Mucosa of rectum (tissue), 2 donors: ENCODE data around the gene ULBP3.

ENCODE experiments used
- H3K27ac ChIP-seq, 2 donors: one replicate each; pipeline ENCODE4 v1.7.0; 2013; ENCODE audit warnings: inconsistent platforms in 2 of 2, low read depth in 2 of 2, low read length in 2 of 2
- H3K27me3 ChIP-seq, 2 donors: one replicate each; pipeline ENCODE4 v1.7.0; 2013; ENCODE audit warnings: low read length in 2 of 2; ENCODE audit not compliant: control insufficient read depth in 2 of 2, insufficient read depth in 2 of 2
- H3K36me3 ChIP-seq, 2 donors: one replicate each; pipeline ENCODE4 v1.7.0; 2013; ENCODE audit warnings: low read length in 2 of 2; ENCODE audit not compliant: control insufficient read depth in 2 of 2, insufficient read depth in 2 of 2
- H3K4me1 ChIP-seq, 2 donors: one replicate each; pipeline ENCODE4 v1.7.0; 2013; ENCODE audit warnings: low read length in 2 of 2, mild to moderate bottlenecking in 1 of 2; ENCODE audit not compliant: control insufficient read depth in 2 of 2, insufficient read depth in 2 of 2
- H3K4me3 ChIP-seq, 2 donors: one replicate each; pipeline ENCODE4 v1.7.0; 2013; ENCODE audit warnings: low read length in 2 of 2
- H3K9ac ChIP-seq, 2 donors: one replicate each; pipeline ENCODE4 v1.7.0; 2013; ENCODE audit warnings: low read length in 2 of 2, low read depth in 1 of 2, mild to moderate bottlenecking in 1 of 2
- H3K9me3 ChIP-seq, 2 donors: one replicate each; pipeline ENCODE4 v1.7.0; 2013; ENCODE audit warnings: low read length in 2 of 2; ENCODE audit not compliant: control insufficient read depth in 2 of 2
- donor health status: healthy.
- donor health status: Normal muscosa, but diverticular disease.

The ULBP3 gene

DNA sequence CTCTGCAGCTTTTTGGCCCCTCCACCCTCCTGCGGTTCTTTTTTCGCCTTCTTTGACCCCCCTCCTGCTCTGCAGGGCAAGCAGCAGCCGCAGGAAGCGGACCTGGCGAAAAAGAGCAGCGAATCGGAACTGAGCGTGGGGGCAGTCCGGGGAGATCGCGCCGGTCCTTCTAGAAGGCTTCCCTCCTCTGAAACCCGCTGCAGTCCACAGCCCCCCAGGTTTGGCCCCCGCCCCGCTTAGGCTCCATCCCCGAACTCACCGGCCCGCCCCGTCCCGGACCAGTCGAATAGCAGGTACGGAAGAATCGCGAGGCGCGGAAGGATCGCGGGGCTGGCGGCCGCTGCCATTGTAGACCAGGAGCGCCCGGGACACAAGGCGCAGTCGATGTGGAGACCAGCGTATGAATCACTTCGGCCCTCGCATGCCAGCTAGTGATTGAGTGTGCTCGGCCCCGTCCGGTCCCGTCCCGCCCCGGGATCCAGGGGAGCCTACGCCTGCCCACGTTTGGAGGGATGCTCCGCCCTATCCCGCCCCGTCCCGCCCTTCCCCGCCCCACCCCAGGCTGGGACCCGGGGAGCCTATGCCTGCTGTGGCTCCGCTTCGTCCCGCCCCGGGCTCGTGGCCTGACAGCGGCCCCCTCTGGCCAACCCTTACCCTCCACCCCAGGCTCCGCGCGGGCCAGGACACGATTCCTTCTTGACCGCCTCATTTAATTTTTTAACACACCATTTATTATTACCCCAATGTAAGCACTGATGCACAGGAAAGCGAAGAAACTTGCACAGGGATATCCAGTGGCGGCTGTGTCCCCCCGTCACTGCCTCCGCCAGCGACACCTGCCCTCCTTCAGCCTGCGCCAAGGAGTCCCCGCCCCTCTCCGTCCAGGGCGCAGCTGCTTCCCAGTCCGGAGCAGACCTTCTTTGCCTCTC, at the start of gene ULBP3:
TSS of gene ULBP3 (minus strand) at position 402 of the 929 bp plus-strand sequence. CDS start at position 347, 55 bp downstream.
- H3K9ac ChIP-seq = peak within 1 kb of the TSS; percentile 63 to 67
- H3K27ac ChIP-seq = peak within 1 kb of the TSS; percentile 56 to 63
- H3K4me1 ChIP-seq = peaks cover 8 to 13% of the 10 kb centered on the region in 2 donors

DNA sequence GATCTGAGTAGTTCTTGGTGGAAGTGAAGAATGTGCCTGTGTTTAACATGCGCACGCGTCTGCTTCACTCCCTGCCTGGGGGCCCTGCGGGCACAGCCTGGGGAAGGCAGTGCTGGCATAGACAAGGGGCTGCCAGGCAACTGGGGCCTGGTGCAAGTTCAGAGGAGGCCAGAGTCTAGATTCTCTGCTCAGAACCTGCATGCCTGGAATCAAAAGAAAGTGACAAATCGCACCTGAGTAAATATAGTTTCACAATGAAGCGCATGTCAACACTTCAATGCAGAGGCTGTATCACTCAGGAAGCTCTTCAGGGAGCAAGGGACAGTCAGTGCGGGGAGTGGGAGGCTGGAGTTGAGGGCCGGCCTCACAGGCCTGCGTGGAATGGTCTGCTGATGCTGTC, 49.7 kb upstream of the ULBP3 start:
- H3K27me3 ChIP-seq = no peaks in the 10 kb centered on the region
- no peak overlapping the region for H3K27ac ChIP-seq
- no peak overlapping the region for H3K4me3 ChIP-seq
- H3K4me1 ChIP-seq = no peaks in the 10 kb centered on the region
- no peaks in the 10 kb centered on the region for H3K36me3 ChIP-seq
- no peak overlapping the region for H3K9ac ChIP-seq
- no peaks in the 10 kb centered on the region for H3K9me3 ChIP-seq

More for the DNA sequence above, at the start of gene ULBP3:
- Histone ChIP-seq H3K4me3 (peak within 1 kb of the TSS; percentile 71), H3K9me3 (no peaks in the 10 kb centered on the region), H3K27me3 (peaks cover 0 to 2% of the 10 kb centered on the region in 2 donors), H3K36me3 (no peaks in the 10 kb centered on the region)

DNA sequence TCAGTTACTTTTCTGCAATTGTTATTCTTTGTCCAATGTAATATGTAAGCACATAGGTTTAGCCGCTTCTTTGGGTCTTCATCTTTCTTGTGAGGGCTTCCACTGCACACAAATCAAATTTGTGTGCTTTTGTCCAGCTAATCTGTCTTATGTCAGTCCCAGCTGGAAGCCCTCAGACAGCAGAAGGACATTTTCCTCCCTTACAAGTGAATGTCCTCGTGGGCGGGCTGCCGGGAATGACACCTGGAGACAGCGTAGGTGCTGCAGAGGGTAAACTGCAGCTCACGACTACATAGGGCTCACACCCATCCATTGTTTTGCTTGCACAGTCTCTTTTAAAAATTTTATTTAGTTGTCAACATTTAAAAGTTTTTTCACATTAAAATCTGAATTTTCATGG, 49.3 kb upstream of the ULBP3 start:
- H3K9me3 ChIP-seq = no peaks in the 10 kb centered on the region
- H3K4me3 ChIP-seq = no peak overlapping the region
- H3K9ac ChIP-seq = no peak overlapping the region
- no peaks in the 10 kb centered on the region for H3K36me3 ChIP-seq
- H3K4me1 ChIP-seq = no peaks in the 10 kb centered on the region
- H3K27ac ChIP-seq = no peak overlapping the region
- H3K27me3 ChIP-seq = no peaks in the 10 kb centered on the region

DNA sequence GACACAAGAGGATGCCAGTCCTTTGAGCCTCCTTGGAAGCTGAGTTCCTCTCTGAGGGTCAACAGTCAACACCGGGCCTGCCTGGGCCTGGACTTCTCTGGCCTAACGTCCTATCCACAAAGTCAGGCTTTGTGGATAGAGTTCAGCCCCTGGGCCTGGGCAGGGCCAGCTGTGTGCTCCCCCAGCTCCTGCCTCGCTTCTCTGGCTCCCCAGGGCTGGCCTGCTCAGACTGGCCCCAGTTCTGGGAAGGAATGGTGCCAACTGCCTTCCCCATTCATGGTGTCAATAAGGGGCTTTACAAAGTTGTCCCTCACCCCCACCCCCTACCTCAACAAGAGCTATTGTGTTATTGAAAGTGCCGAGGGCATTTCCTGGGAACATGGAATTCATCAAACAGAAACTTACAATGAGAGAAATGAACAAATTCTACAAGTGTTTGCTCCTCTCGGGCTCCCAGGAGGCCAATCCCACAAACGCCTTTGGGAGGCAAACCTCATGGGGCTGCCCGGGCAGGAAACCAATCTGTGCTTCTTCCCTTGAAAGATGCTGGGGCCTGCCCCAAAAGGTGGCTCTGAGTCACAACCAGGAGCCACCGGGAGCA, 47.4 kb upstream of the ULBP3 start:
- Histone ChIP-seq H3K9me3 (no peaks in the 10 kb centered on the region), H3K27ac (no peak overlapping the region), H3K4me1 (no peaks in the 10 kb centered on the region), H3K27me3 (peaks cover 0 to 1% of the 10 kb centered on the region in 2 donors), H3K36me3 (no peaks in the 10 kb centered on the region), H3K9ac (no peak overlapping the region), H3K4me3 (no peak overlapping the region)

DNA sequence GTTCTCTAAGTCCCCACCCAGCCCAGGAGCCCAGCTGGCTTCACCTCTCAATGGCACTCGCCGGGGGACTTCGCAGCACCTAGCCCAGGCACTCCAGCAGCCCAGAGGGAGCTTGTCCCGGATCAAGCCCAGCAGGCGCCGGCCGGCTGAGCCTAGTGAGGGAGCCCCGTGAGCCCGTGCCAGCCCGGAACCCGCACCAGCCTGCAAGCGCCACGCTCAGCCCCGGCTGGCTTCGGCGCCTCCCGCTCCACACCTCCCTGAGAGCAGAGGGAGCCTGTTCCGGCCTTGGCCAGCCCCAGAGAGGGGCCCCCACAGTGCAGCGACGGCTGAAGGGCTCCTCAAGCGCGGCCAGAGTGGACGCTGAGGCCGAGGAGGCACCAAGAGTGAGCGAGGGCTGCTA, 46.8 kb upstream of the ULBP3 start:
- no peak overlapping the region for H3K9ac ChIP-seq
- H3K9me3 ChIP-seq = no peaks in the 10 kb centered on the region
- H3K27ac ChIP-seq = no peak overlapping the region
- H3K4me3 ChIP-seq = no peak overlapping the region
- H3K36me3 ChIP-seq = no peaks in the 10 kb centered on the region
- no peaks in the 10 kb centered on the region for H3K4me1 ChIP-seq
- H3K27me3 ChIP-seq = peaks cover 0 to 3% of the 10 kb centered on the region in 2 donors

GRCh38 chr6:150112233-150112632, 43.3 kb upstream of the ULBP3 start:
- no peak overlapping the region for H3K27ac ChIP-seq
- peaks cover 0 to 2% of the 10 kb centered on the region in 2 donors for H3K4me1 ChIP-seq
- no peaks in the 10 kb centered on the region for H3K36me3 ChIP-seq
- no peaks in the 10 kb centered on the region for H3K9me3 ChIP-seq
- no peak overlapping the region for H3K4me3 ChIP-seq
- H3K27me3 ChIP-seq = peaks cover 0 to 3% of the 10 kb centered on the region in 2 donors
- no peak overlapping the region for H3K9ac ChIP-seq

GRCh38 chr6:150102750-150103270, 33.9 kb upstream of the ULBP3 start:
- Histone ChIP-seq H3K9ac (no peak overlapping the region), H3K27me3 (peaks cover 0 to 5% of the 10 kb centered on the region in 2 donors), H3K27ac (no peak overlapping the region), H3K9me3 (no peaks in the 10 kb centered on the region), H3K36me3 (no peaks in the 10 kb centered on the region), H3K4me1 (peaks cover 0 to 2% of the 10 kb centered on the region in 2 donors), H3K4me3 (no peak overlapping the region)

DNA sequence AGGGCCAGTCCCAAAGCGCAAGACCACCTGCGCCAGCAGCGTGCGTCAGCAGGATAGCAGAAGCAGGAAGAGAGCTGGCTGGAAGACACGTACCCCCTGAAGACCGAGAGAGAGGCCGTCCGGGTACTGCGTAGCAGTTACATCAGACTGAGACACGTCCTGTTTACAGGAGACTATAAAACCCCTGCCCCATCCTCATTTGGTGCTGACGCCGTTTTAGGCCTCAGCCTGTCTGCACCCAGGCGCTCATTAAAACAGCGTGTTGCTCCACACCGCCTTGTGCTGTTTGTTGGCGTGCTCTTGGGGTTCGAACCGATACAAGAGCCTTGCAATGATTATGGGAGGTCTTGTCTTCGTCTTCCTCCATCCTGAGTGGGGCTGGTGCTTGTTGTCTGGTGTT, 31.8 kb upstream of the ULBP3 start:
- Histone ChIP-seq H3K9ac (no peak overlapping the region), H3K27ac (no peak overlapping the region), H3K27me3 (peaks cover 4 to 7% of the 10 kb centered on the region in 2 donors), H3K4me1 (no peaks in the 10 kb centered on the region), H3K4me3 (no peak overlapping the region), H3K36me3 (no peaks in the 10 kb centered on the region), H3K9me3 (no peaks in the 10 kb centered on the region)

GRCh38 chr6:150099953-150100352, 31.0 kb upstream of the ULBP3 start:
- Histone ChIP-seq H3K27ac (no peak overlapping the region), H3K4me3 (no peak overlapping the region), H3K36me3 (no peaks in the 10 kb centered on the region), H3K27me3 (peaks cover 4 to 8% of the 10 kb centered on the region in 2 donors), H3K9ac (no peak overlapping the region), H3K9me3 (no peaks in the 10 kb centered on the region), H3K4me1 (no peaks in the 10 kb centered on the region)

- Histone ChIP-seq H3K9me3 (no peaks in the 10 kb centered on the region), H3K9ac (no peak overlapping the region), H3K27me3 (peaks cover 4 to 8% of the 10 kb centered on the region in 2 donors), H3K4me1 (no peaks in the 10 kb centered on the region), H3K27ac (no peak overlapping the region), H3K36me3 (no peaks in the 10 kb centered on the region), H3K4me3 (no peak overlapping the region)
Observed at GRCh38 chr6:150099546-150099945, 30.6 kb upstream of the ULBP3 start.
